Measurements from ENCODE around the gene ACIN1. TPM values are rescaled to one million over a fixed set of nuclear protein-coding genes. Genes with fewer than 3 reads are reported as not detected.

The ACIN1 gene
- total and polyA plus RNA-seq, 9 of the 15 experiments (the other 6 are each of a cell fraction or from before 2014, with no cell fraction given), result 5.0 to 196 (median 129) TPM

GRCh38 chr14:23057757-23058653 lies 36.9 kb downstream of the ACIN1 start (continued):
- TF ChIP-seq MITF (IDR thresholded peaks at IDR 0.05) (peak; percentile 34; the same call in 1 of the 2 replicates), TAF9B (IDR thresholded peaks at IDR 0.05; ENCODE audit: partially characterized antibody) (no peak), ESRRA (IDR thresholded peaks at IDR 0.05; ENCODE audit: borderline replicate concordance, low read depth) (peak; percentile 43; the same call in 1 of the 2 replicates), SETDB1 (IDR thresholded peaks at IDR 0.05; ENCODE audit: low read length) (no peak), LCOR (CRISPR knock-in tag; IDR thresholded peaks at IDR 0.05) (peak; percentile 74; the same call in 1 of the 2 replicates), ZBTB26 (CRISPR knock-in tag; IDR thresholded peaks at IDR 0.05) (0 out of 2 replicates have a peak, but pooled peaks have one; percentile 10), MYC (IDR thresholded peaks at IDR 0.05; ENCODE audit: low read depth, low read length) (no peak; the same call in 1 of the 2 replicates), MYC (CRISPR knock-in tag; IDR thresholded peaks at IDR 0.05; ENCODE audit: borderline replicate concordance, low read depth) (peak; percentile 48; the same call in 1 of the 2 replicates), THRA (IDR thresholded peaks at IDR 0.05) (no peak), ZSCAN29 (IDR thresholded peaks at IDR 0.05) (peak; percentile 22; the same call in 1 of the 2 replicates), POLR2AphosphoS5 (IDR thresholded peaks at IDR 0.05; ENCODE audit: control insufficient read depth, insufficient read depth, low read depth, low read length) (peak; percentile 53), PHTF2 (CRISPR knock-in tag; IDR thresholded peaks at IDR 0.05) (0 out of 2 replicates have a peak, but pooled peaks have one; percentile 9), MYNN (IDR thresholded peaks at IDR 0.05) (peak; percentile 88), MYNN (CRISPR knock-in tag; IDR thresholded peaks at IDR 0.05) (no peak), BRF1 (IDR thresholded peaks at IDR 0.05; ENCODE audit: borderline replicate concordance, extremely low read depth, insufficient read length) (no peak), SP1 (CRISPR knock-in tag; IDR thresholded peaks at IDR 0.05) (peak; percentile 47), PREB (CRISPR knock-in tag; IDR thresholded peaks at IDR 0.05) (0 out of 2 replicates have a peak, but pooled peaks have one; percentile 64), L3MBTL2 (IDR thresholded peaks at IDR 0.05) (peak; percentile 32; the same call in 1 of the 2 replicates), MAX (CRISPR knock-in tag; IDR thresholded peaks at IDR 0.05) (peak; percentile 39; the same call in 1 of the 2 replicates), ZBTB17 (CRISPR knock-in tag; IDR thresholded peaks at IDR 0.05) (peak; percentile 65), SMAD4 (CRISPR knock-in tag; conservative IDR thresholded peaks at IDR 0.05) (peak; percentile 77; the same call in 1 of the 2 replicates), CXXC5 (CRISPR knock-in tag; IDR thresholded peaks at IDR 0.05) (peak; percentile 48), SUPT5H (IDR thresholded peaks at IDR 0.05) (peak; percentile 67)

Measured in K562 (cell line).